ENCODE data around the gene SCYGR2.

DNA sequence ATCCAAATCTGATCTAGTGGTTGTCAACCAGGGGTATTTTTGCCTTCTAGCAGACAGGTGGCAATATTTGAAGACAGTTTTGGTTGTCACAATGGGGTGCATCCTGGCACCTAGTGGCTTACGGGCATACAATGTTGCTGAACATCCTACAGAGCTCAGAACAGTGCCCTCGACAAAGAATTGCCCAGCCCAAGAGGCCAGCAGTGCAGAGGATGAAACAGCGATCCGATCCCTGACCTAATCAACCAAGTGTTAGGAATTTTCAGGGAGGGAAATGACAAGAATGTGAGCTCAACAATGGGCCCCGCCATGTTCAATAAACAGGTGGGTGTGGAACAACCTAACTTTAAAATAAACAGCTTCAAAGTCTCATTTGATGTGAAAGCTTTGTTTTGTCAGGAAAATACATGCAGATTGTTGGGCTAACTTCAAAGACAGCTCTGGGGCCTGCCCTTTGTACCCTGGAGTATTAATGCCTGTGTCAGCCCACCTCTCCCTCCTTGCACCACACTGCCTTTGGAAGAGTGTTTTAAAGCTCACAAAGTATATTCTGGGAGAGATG, 45.4 kb downstream of the SCYGR2 start:
- TF ChIP-seq CTCF (IDR thresholded peaks at IDR 0.05) (no peak), EZH2 (IDR thresholded peaks at IDR 0.05) (no peak)
